K562 (cell line): ENCODE results near the gene OSBPL3. TPM values are rescaled to one million over a fixed set of nuclear protein-coding genes. Genes with fewer than 3 reads are reported as not detected.

Experiments used
- ATF1 ChIP-seq, 2 experiments: fragments of 450-650 bp in 1 of 2; IDR thresholded peaks; 2 replicates each; pipeline ENCODE4 v1.6.1; 2016; ENCODE audit warnings: missing compliant biosample characterization in 1 of 2, missing genetic modification characterization in 1 of 2
- COPS2 ChIP-seq: fragments of 450-650 bp; conservative IDR thresholded peaks from 2 replicates; pipeline ENCODE4 v1.6.1; 2016; ENCODE audit warnings: mild to moderate bottlenecking, moderate library complexity
- ESRRA ChIP-seq: fragments of 450-650 bp; IDR thresholded peaks from 2 replicates; pipeline ENCODE4 v1.6.1; 2014; ENCODE audit warnings: low read depth, mild to moderate bottlenecking, moderate library complexity, borderline replicate concordance
- FOXA3 ChIP-seq, 2 experiments: fragments of 450-650 bp in 1 of 2; sonication (generic) in 1 of 2; formaldehyde crosslinking; IDR thresholded peaks in 1 of 2; conservative IDR thresholded peaks in 1 of 2; 2 replicates each; pipeline versions ENCODE4 v1.4.0 to v1.8.0; 2020 to 2022; ENCODE audit warnings: mild to moderate bottlenecking in 2 of 2, missing genetic modification reagents in 1 of 2
- FOXK2 ChIP-seq, 2 experiments: fragments of 450-650 bp; IDR thresholded peaks in 1 of 2; conservative IDR thresholded peaks in 1 of 2; 2 replicates each; pipeline ENCODE4 v1.6.1; 2016; ENCODE audit warnings: low read depth in 2 of 2, mild to moderate bottlenecking in 1 of 2
- HDAC2 ChIP-seq: fragments of 450-650 bp; IDR thresholded peaks from 2 replicates; pipeline ENCODE4 v1.6.1; 2016; ENCODE audit warnings: mild to moderate bottlenecking
- NEUROD1 ChIP-seq: fragments of 150-350 bp; IDR thresholded peaks from 2 replicates; pipeline ENCODE4 v1.6.1; 2014; ENCODE audit warnings: borderline replicate concordance, low read length, low read depth; ENCODE audit not compliant: partially characterized antibody
- NONO ChIP-seq, 2 experiments: fragments of 200-400 bp in 1 of 2; fragments of 450-650 bp in 1 of 2; formaldehyde crosslinking in 1 of 2; IDR thresholded peaks; 2 replicates each; pipeline ENCODE4 v1.6.1; 2017; ENCODE audit warnings: low read depth in 2 of 2, mild to moderate bottlenecking in 2 of 2, moderate library complexity in 2 of 2, low read length in 1 of 2
- NR1H2 ChIP-seq: sonication (generic); formaldehyde crosslinking; IDR thresholded peaks from 2 replicates; pipeline ENCODE4 v1.4.0; 2020; ENCODE audit warnings: mild to moderate bottlenecking, missing genetic modification reagents
- SIN3B ChIP-seq: fragments of 450-650 bp; IDR thresholded peaks from 2 replicates; pipeline ENCODE4 v1.6.1; 2017; ENCODE audit warnings: low read depth, mild to moderate bottlenecking, moderate library complexity
- SMARCE1 ChIP-seq: fragments of 450-650 bp; IDR thresholded peaks from 2 replicates; pipeline ENCODE4 v1.7.1; 2016; ENCODE audit warnings: mild to moderate bottlenecking
- SOX6 ChIP-seq: fragments of 450-650 bp; IDR thresholded peaks from 2 replicates; pipeline ENCODE4 v1.6.1; 2014; ENCODE audit warnings: mild to moderate bottlenecking
- SREBF1 ChIP-seq: fragments of 150-350 bp; IDR thresholded peaks from 2 replicates; pipeline ENCODE4 v1.6.1; 2014; ENCODE audit warnings: antibody characterized with exemption, low read depth, low read length, borderline replicate concordance
- TEAD1 ChIP-seq, 2 experiments: fragments of 450-650 bp in 1 of 2; sonication (generic) in 1 of 2; formaldehyde crosslinking; IDR thresholded peaks; 2 replicates each; pipeline versions ENCODE4 v1.4.0 to v1.8.0; 2020 to 2022; ENCODE audit warnings: mild to moderate bottlenecking in 2 of 2, missing genetic modification reagents in 1 of 2
- ZNF121 ChIP-seq: sonication (generic); formaldehyde crosslinking; conservative IDR thresholded peaks from 2 replicates; pipeline ENCODE4 v1.8.0; 2022; ENCODE audit warnings: missing genetic modification reagents
- ZNF140 ChIP-seq: fragments of 250-450 bp; sonication (Bioruptor Pico); IDR thresholded peaks from 2 replicates; pipeline ENCODE4 v1.8.0; 2021; ENCODE audit warnings: moderate library complexity, mild to moderate bottlenecking, inconsistent platforms
- ZNF239 ChIP-seq: fragments of 250-450 bp; sonication (Bioruptor Pico); IDR thresholded peaks from 2 replicates; pipeline ENCODE4 v1.4.0; 2020; ENCODE audit warnings: mild to moderate bottlenecking
- ZNF699 ChIP-seq: fragments of 250-450 bp; sonication (Bioruptor Pico); IDR thresholded peaks from 2 replicates; pipeline ENCODE4 v1.8.0; 2021; ENCODE audit warnings: mild to moderate bottlenecking, moderate library complexity; ENCODE audit not compliant: insufficient replicate concordance
- polyA plus RNA-seq, 8 experiments: library from polyadenylated mRNA; depleted of rRNA in 4 of 8; stranded (reverse) in 5 of 8; unstranded in 3 of 8; fragments of >200 nt; fragmentation: Nextera tagmentation in 2 of 8; fragmentation: Illumina TruSeq in 1 of 8; extraction: Ambion mirVana in 2 of 8; extraction: Trizol in 1 of 8; gene quantifications; 2 replicates each; pipeline versions ENCODE4 v1.2.1 to v1.2.3, GENCODE V29; 2011 to 2014; ENCODE audit warnings: inconsistent platforms in 1 of 8, missing spikeins in 1 of 8
- total RNA-seq, 7 experiments: library from RNA; depleted of rRNA in 6 of 7; stranded (reverse); fragments of >200 nt in 6 of 7; fragmentation: Illumina TruSeq in 2 of 7; extraction: Trizol in 2 of 7; gene quantifications; 2 replicates each; pipeline versions ENCODE4 v1.2.1 to v1.2.3, GENCODE V29; 2011 to 2021; ENCODE audit warnings: low replicate concordance in 1 of 7
- TF ChIP-seq, protein P1 (sequence below), 2 experiments: fragments of 450-650 bp in 1 of 2; IDR thresholded peaks; 2 replicates each; pipeline ENCODE4 v1.6.1; 2011 to 2017; ENCODE audit warnings: low read depth in 2 of 2, antibody characterized with exemption in 1 of 2, borderline replicate concordance in 1 of 2, low read length in 1 of 2, mild to moderate bottlenecking in 1 of 2, mixed read lengths in 1 of 2; ENCODE audit not compliant: control insufficient read depth in 1 of 2
- TF ChIP-seq, protein P2 (sequence below): fragments of 450-650 bp; IDR thresholded peaks from 2 replicates; pipeline ENCODE4 v1.6.1; 2016; ENCODE audit warnings: missing biosample characterization, missing genetic modification characterization
- TF ChIP-seq, protein P3 (sequence below): sonication (generic); IDR thresholded peaks from 2 replicates; pipeline ENCODE4 v1.6.1; 2016
- TF ChIP-seq, protein P4 (sequence below): sonication (generic); formaldehyde crosslinking; IDR thresholded peaks from 2 replicates; pipeline ENCODE4 v1.8.1; 2023; ENCODE audit warnings: mild to moderate bottlenecking, missing genetic modification reagents

Gene OSBPL3
- total and polyA plus RNA-seq, 9 of the 15 experiments (the other 6 are each of a cell fraction or from before 2014, with no cell fraction given) = 4.8 to 37.2 (median 26.5) TPM

DNA sequence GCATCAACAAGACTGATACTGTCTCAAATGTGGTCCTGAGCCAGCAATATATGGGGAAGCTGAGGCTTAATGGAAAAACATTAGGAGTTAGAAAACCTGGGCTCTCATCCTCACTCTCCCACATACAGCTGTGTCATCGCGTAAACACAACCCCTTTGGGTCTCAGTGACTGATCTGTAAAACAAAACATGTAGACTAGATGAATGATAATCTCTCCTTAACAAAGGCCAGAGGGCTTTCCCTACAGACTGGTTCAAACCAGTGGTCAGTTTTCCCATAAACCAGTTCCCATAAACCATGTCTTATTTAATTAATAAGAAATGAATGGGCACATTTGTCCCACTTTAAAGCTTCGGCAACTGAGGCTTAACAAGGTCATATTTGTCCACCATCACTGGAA is 48.1 kb downstream of the OSBPL3 start (continued):
- TF ChIP-seq, protein P1, sequence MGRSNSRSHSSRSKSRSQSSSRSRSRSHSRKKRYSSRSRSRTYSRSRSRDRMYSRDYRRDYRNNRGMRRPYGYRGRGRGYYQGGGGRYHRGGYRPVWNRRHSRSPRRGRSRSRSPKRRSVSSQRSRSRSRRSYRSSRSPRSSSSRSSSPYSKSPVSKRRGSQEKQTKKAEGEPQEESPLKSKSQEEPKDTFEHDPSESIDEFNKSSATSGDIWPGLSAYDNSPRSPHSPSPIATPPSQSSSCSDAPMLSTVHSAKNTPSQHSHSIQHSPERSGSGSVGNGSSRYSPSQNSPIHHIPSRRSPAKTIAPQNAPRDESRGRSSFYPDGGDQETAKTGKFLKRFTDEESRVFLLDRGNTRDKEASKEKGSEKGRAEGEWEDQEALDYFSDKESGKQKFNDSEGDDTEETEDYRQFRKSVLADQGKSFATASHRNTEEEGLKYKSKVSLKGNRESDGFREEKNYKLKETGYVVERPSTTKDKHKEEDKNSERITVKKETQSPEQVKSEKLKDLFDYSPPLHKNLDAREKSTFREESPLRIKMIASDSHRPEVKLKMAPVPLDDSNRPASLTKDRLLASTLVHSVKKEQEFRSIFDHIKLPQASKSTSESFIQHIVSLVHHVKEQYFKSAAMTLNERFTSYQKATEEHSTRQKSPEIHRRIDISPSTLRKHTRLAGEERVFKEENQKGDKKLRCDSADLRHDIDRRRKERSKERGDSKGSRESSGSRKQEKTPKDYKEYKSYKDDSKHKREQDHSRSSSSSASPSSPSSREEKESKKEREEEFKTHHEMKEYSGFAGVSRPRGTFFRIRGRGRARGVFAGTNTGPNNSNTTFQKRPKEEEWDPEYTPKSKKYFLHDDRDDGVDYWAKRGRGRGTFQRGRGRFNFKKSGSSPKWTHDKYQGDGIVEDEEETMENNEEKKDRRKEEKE (IDR thresholded peaks at IDR 0.05; ENCODE audit: borderline replicate concordance in 1 of 2, control insufficient read depth in 1 of 2, low read depth in 2 of 2, low read length in 1 of 2) = no peak
- TF ChIP-seq SOX6 (peak; percentile 83), TEAD1 (CRISPR knock-in tag; IDR thresholded peaks at IDR 0.05) (no peak), ZNF121 (CRISPR knock-in tag) (no peak), FOXK2 (conservative IDR thresholded peaks at IDR 0.05 in 1 of 2, IDR thresholded peaks at IDR 0.05 in 1 of 2; ENCODE audit: low read depth in 2 of 2) (0 out of 4 replicates have a peak, but pooled peaks have one; percentile 37 to 39), SREBF1 (no peak), ZNF699 (CRISPR knock-in tag) (no peak), COPS2 (no peak), NR1H2 (no peak), SMARCE1 (peak; percentile 46; the same call in 1 of the 2 replicates), NEUROD1 (no peak), FOXA3 (CRISPR knock-in tag; conservative IDR thresholded peaks at IDR 0.05 in 1 of 2, IDR thresholded peaks at IDR 0.05 in 1 of 2) (no peak; a peak in 1 of 4 replicates), ESRRA (peak; percentile 90), SIN3B (no peak), NONO (IDR thresholded peaks at IDR 0.05; ENCODE audit: low read depth in 2 of 2, low read length in 1 of 2) (no peak), HDAC2 (no peak), ZNF140 (CRISPR knock-in tag) (no peak), ATF1 (CRISPR knock-in tag; IDR thresholded peaks at IDR 0.05) (no peak), ATF1 (tag; IDR thresholded peaks at IDR 0.05) (no peak), ZNF239 (CRISPR knock-in tag) (no peak)
- TF ChIP-seq, protein P2, sequence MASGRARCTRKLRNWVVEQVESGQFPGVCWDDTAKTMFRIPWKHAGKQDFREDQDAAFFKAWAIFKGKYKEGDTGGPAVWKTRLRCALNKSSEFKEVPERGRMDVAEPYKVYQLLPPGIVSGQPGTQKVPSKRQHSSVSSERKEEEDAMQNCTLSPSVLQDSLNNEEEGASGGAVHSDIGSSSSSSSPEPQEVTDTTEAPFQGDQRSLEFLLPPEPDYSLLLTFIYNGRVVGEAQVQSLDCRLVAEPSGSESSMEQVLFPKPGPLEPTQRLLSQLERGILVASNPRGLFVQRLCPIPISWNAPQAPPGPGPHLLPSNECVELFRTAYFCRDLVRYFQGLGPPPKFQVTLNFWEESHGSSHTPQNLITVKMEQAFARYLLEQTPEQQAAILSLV = no peak
- TF ChIP-seq, protein P3, sequence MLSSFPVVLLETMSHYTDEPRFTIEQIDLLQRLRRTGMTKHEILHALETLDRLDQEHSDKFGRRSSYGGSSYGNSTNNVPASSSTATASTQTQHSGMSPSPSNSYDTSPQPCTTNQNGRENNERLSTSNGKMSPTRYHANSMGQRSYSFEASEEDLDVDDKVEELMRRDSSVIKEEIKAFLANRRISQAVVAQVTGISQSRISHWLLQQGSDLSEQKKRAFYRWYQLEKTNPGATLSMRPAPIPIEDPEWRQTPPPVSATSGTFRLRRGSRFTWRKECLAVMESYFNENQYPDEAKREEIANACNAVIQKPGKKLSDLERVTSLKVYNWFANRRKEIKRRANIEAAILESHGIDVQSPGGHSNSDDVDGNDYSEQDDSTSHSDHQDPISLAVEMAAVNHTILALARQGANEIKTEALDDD = peak; percentile 87
- TF ChIP-seq, protein P4, sequence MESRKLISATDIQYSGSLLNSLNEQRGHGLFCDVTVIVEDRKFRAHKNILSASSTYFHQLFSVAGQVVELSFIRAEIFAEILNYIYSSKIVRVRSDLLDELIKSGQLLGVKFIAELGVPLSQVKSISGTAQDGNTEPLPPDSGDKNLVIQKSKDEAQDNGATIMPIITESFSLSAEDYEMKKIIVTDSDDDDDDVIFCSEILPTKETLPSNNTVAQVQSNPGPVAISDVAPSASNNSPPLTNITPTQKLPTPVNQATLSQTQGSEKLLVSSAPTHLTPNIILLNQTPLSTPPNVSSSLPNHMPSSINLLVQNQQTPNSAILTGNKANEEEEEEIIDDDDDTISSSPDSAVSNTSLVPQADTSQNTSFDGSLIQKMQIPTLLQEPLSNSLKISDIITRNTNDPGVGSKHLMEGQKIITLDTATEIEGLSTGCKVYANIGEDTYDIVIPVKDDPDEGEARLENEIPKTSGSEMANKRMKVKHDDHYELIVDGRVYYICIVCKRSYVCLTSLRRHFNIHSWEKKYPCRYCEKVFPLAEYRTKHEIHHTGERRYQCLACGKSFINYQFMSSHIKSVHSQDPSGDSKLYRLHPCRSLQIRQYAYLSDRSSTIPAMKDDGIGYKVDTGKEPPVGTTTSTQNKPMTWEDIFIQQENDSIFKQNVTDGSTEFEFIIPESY = no peak
